Gastroesophageal sphincter (tissue), 3 donors: ENCODE results near the gene EPG5.

ENCODE experiments used
- CTCF ChIP-seq, 4 experiments: fragments of 200-600 bp in 2 of 4; fragments of 450-650 bp in 2 of 4; sonication (generic) in 1 of 4; IDR thresholded peaks; one replicate each; pipeline ENCODE4 v1.5.1; 2017 to 2019; ENCODE audit warnings: antibody characterized with exemption in 4 of 4, mild to moderate bottlenecking in 2 of 4, moderate library complexity in 2 of 4
- EP300 ChIP-seq: sonication (generic); formaldehyde crosslinking; IDR thresholded peaks from one replicate; pipeline ENCODE4 v1.6.1; 2017; ENCODE audit warnings: antibody characterized with exemption, mild to moderate bottlenecking
- POLR2A ChIP-seq, 2 donors: fragments of 450-650 bp; IDR thresholded peaks; one replicate each; pipeline ENCODE4 v1.6.1; 2017; ENCODE audit warnings: antibody characterized with exemption in 2 of 2, mild to moderate bottlenecking in 2 of 2, moderate library complexity in 1 of 2
- POLR2AphosphoS5 ChIP-seq: sonication (generic); formaldehyde crosslinking; IDR thresholded peaks from one replicate; pipeline ENCODE4 v1.6.1; 2017; ENCODE audit warnings: antibody characterized with exemption

GRCh38 chr18:45837283-45838070, 129.7 kb downstream of the EPG5 start:
- TF ChIP-seq EP300 (no peak), POLR2A (IDR thresholded peaks at IDR 0.05) (no peak), POLR2AphosphoS5 (no peak), CTCF (IDR thresholded peaks at IDR 0.05) (peak in 2 of 4 experiments; percentile 8 to 53)
